ENCODE results near the gene SMAGP.
"Not testable (repeated sequence)": the region's sequence is repeated elsewhere in the genome, so short reads cannot be mapped to it uniquely, and the experiment has no call there.

The SMAGP gene

GRCh38 chr12:51222461-51222860, 47.8 kb downstream of the SMAGP start:
- DNase-seq, result no peak

GRCh38 chr12:51219857-51220256, 50.4 kb downstream of the SMAGP start:
- not testable (repeated sequence) for DNase-seq

GRCh38 chr12:51219322-51219721, 50.9 kb downstream of the SMAGP start:
- no peak for DNase-seq

GRCh38 chr12:51218607-51219161, 51.5 kb downstream of the SMAGP start:
- DNase-seq, result no peak

- peak; percentile 60 for DNase-seq
Observed at GRCh38 chr12:51217968-51218606, 52.1 kb downstream of the SMAGP start, which contains the start of gene POU6F1. POU6F1 (minus strand) TSS chr12:51218062; CDS start chr12:51206836, 11,226 bp downstream.

- peak; percentile 23 for DNase-seq
Observed at GRCh38 chr12:51217133-51217967, 52.9 kb downstream of the SMAGP start.

GRCh38 chr12:51216642-51217041, 53.6 kb downstream of the SMAGP start:
- DNase-seq, result no peak

GRCh38 chr12:51214895-51215294, 55.3 kb downstream of the SMAGP start:
- no peak for DNase-seq

- no peak for DNase-seq
Observed at GRCh38 chr12:51210690-51211395, 59.4 kb downstream of the SMAGP start.

- no peak for DNase-seq
Observed at GRCh38 chr12:51209259-51209658, 61.0 kb downstream of the SMAGP start.

GRCh38 chr12:51208016-51208660, 62.1 kb downstream of the SMAGP start:
- no peak for DNase-seq

GRCh38 chr12:51205350-51205749, 64.9 kb downstream of the SMAGP start:
- no peak for DNase-seq

- DNase-seq, result no peak
Observed at GRCh38 chr12:51202718-51203117, 67.5 kb downstream of the SMAGP start.

- DNase-seq, result no peak
Observed at GRCh38 chr12:51200806-51201205, 69.4 kb downstream of the SMAGP start.

GRCh38 chr12:51200156-51200555, 70.1 kb downstream of the SMAGP start:
- DNase-seq, result no peak

GRCh38 chr12:51199366-51199945, 70.8 kb downstream of the SMAGP start:
- DNase-seq, result no peak

- no peak for DNase-seq
Observed at GRCh38 chr12:51198568-51199365, 71.4 kb downstream of the SMAGP start.

GRCh38 chr12:51197736-51198567, 72.3 kb downstream of the SMAGP start:
- no peak for DNase-seq

GRCh38 chr12:51196547-51196946, 73.7 kb downstream of the SMAGP start:
- no peak for DNase-seq

GRCh38 chr12:51195841-51196240, 74.4 kb downstream of the SMAGP start:
- no peak for DNase-seq

Data from activated T-cell treated with anti-CD3 and anti-CD28 coated beads for 4 hours (primary cell).